Stimulated activated CD8-positive, alpha-beta memory T cell treated with anti-CD3 and anti-CD28 coated beads, Interleukin-7, amount 100 ng/mL, for 4 hours (primary cell): ENCODE results near the gene NPR2.
A peak's percentile ranks its signal among the peaks of the same experiment; 100 is the strongest.

ENCODE experiments used
- DNase-seq, 2 donors: peaks; one replicate each; pipeline ENCODE4 v3.0.0-alpha.2; 2020; ENCODE audit warnings: low read depth in 2 of 2

Gene NPR2

GRCh38 chr9:35763803-35764202, 27.6 kb upstream of the NPR2 start:
- no peak for DNase-seq

- DNase-seq = no peak
Measured at GRCh38 chr9:35766997-35767396, 24.4 kb upstream of the NPR2 start.

GRCh38 chr9:35767458-35767857, 23.9 kb upstream of the NPR2 start:
- no peak for DNase-seq

DNA sequence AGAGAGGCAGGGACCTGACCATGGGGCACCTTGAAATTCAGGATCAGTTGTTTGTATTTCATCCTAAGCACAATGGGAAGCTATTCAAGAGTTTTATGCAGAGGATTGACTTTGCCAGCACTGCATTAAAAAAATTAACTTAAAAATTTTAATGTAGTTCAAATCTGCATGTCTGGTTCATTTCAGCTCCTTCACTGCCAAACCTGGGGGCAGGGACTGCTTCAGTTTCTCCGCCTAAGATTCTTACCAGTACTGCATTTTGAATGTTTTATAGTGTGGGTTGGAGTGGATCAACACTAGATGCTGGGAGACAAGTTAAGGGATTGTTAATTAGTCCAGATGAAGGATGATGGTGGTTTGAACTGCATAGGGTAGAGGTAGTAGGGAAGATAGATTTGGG, 21.6 kb upstream of the NPR2 start:
- no peak for DNase-seq

- no peak for DNase-seq
Measured at GRCh38 chr9:35771075-35771433, 20.3 kb upstream of the NPR2 start.

GRCh38 chr9:35771534-35771933, 19.9 kb upstream of the NPR2 start:
- DNase-seq = no peak

DNA sequence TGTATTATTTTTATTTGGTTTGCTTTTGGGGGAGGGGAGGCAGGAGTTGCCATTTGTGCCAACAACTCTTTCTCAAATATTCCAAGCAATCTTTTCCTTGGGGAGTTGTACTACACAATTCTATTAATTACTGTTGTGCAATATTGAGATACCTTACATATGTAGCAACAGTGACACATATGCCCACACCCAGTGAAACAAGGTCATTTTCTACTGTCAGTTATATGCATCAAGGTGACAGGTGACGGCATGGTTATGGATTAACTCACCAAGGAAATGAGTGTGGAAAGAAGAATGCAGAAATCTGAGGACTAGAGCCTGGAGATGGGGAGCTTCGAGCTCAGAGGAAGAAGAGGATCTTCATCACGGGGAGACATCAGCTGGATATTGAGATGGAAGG, 19.4 kb upstream of the NPR2 start:
- DNase-seq = no peak

GRCh38 chr9:35774907-35775635, 16.3 kb upstream of the NPR2 start:
- no peak for DNase-seq

GRCh38 chr9:35776018-35776417, 15.4 kb upstream of the NPR2 start:
- DNase-seq = no peak

GRCh38 chr9:35778496-35778895, 12.9 kb upstream of the NPR2 start:
- DNase-seq = no peak

GRCh38 chr9:35781066-35781465, 10.3 kb upstream of the NPR2 start:
- DNase-seq = no peak

GRCh38 chr9:35783418-35783817, 8.0 kb upstream of the NPR2 start:
- DNase-seq = no peak

DNA sequence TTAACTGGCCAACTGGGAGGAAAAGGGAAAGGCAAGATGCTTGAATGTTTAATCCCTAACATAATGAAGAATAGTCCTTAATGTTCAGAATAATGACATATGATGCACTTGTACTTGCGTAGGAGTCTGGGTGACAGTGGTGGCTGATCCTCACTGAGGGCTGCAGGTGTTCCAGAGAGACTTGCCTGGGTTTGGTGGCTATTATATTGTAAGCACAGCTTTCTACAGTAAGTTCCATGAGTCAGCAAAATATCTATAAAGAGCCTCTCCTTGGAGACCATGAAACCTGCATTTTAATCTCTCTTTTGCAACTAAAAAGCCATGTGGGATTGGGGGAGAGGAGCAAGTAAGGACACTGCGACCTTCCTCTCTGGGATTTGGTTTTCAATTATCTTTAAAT, 1.9 kb upstream of the NPR2 start:
- no peak for DNase-seq

DNA sequence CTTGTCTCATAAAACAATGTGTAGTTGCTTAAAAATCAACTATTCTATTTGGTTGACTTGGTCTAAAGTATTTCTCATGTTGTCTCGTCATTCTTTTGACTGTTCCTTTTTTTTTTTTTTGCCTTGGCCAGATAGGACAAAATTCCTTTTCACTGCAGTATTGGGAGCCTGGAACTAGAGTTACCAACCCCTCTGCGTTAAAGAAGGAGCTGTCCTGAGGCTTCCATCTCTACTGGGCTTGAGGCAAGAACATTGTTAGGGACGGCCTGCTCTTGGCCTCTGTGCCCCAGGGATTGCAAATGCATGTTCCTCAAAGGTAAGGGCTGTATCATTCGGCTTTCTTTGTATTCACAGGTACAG, 1.4 kb upstream of the NPR2 start:
- no peak for DNase-seq

GRCh38 chr9:35790385-35791296, 750 bp upstream of the NPR2 start:
- DNase-seq = peak; percentile 23 to 24

DNA sequence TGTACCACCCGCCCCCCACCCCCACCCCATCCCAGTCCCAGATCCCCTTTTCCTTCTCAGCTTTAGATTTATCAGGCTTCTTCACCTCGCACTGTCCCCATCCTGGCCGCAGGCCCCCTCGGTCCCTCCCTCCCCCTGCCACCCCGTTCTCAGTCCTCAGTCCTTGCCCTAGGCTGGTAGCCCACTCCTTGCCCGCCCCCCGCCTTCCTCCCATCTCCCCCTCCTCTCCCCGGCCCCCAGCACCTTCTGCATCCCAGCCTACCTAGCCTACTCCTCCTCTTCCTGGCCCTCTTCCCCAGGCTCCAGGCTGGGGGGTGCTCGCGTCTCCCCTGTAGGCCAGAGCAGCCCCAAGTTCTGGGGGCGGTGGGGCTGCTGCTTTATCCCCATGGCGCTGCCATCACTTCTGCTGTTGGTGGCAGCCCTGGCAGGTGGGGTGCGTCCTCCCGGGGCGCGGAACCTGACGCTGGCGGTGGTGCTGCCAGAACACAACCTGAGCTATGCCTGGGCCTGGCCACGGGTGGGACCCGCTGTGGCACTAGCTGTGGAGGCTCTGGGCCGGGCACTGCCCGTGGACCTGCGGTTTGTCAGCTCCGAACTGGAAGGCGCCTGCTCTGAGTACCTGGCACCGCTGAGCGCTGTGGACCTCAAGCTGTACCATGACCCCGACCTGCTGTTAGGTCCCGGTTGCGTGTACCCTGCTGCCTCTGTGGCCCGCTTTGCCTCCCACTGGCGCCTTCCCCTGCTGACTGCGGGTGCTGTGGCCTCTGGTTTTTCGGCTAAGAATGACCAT, 828 bp downstream of the NPR2 start:
- no peak for DNase-seq

GRCh38 chr9:35792826-35793225, 1.4 kb downstream of the NPR2 start:
- DNase-seq = no peak

DNA sequence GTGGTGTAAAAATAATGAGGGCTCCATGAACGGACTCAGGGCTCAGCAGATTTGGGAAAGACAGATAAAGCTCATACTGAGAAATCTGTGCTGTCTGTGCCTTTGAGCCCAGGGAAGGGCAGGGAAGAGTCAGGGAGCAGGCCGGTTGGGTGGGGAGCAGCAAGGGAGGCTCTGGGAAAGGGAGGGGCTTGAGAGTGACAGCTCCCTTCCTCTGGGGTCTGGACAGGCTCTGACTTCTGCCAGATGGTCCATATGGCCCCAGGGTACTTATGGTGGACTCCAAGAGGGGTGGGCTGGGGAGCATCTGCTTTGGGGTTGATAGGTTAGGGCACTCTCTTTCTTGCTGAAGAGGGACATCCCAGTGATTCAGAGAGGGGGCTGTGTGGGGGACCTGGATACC, 2.1 kb downstream of the NPR2 start:
- DNase-seq = no peak

- no peak for DNase-seq
Measured at GRCh38 chr9:35795695-35796094, 4.3 kb downstream of the NPR2 start.

DNA sequence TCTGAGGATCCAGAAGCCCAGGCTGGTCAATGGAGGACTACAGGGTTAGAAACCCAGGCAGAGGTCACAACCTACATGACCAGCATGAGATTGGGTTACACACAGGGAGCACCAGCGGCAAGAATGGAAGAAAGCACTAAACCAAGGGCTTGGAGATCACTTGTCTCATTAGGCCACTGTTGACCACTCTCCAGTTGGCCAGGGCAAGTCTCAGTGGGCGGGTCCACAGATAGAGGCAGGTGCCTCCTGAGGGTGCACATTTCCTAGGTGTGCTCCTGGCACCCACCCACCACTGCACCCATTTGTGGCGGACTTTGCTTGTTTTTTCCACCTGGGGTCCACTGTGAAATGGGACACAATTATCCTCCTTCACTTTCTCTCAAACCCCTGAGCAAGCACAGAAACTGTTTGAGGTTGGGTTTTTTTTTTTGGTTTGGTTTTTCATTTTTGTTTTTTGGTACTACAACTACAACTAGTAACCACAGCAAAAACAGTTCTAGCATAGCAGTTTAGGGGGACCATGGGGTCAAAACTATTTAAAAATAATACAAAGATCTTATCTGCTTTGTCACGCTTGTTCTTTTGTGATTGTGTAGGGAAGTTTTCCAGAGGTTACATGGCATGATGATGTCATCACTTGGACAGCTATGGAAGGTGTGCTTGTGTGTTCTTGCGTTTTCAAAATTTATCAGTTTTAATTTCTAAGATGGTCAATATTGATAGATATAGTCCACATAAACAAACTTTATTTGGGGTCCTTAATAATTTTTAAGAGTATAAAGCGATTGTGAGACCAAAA, 6.1 kb downstream of the NPR2 start:
- DNase-seq = no peak

DNA sequence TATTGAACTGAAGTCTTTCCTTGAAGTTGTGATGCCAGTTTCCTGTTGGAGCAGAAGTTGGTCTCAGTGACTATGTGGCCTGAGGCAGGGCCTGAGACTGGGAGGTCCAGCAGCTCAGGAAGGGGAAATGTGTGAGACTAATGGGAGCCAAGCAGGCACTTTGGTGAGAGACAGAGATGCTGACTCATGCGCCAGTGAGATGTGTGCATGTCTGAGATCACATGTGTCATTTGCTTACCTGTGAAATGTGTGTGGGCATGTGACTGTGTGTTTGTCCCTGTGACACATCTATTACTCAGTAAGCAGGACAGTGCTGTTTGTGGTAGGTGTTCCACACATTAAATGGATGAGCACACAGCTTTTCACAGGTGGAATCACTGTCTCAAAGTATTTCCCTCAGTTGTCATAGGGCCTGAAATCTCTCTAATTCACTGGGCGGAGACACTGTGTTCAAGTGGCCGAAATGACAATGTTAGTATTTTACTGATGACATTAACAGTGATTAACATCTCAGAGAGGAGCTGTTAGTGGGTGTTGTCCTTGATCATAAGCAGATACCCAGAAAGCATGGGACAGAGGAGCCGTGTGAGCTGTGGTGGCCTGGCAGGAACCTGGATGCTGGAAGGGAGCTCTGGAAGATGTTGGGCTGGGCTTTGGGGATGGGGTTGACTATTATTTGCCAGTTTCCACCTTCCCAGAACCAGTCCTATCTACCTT, 7.4 kb downstream of the NPR2 start:
- peak in 1 of 2 donors; percentile 8 for DNase-seq
